Measurements from ENCODE around the gene TUBB3.

The TUBB3 gene

GRCh38 chr16:89892055-89892630 is 31.0 kb upstream of the TUBB3 start:
- peaks cover 81% of the 10 kb centered on the region for H3K36me3 ChIP-seq (ENCODE audit: insufficient read depth, low read length)
- 94% methylated on average over 18 of the region's 18 CpGs for WGBS
- no peaks in the 10 kb centered on the region for H3K9me3 ChIP-seq (ENCODE audit: insufficient read depth, low read depth, low read length)
- H3K27ac ChIP-seq (ENCODE audit: low read depth, low read length) = no peak overlapping the region
- no peaks in the 10 kb centered on the region for H3K4me1 ChIP-seq (ENCODE audit: insufficient read depth, low read length)
- no peaks in the 10 kb centered on the region for H3K27me3 ChIP-seq (ENCODE audit: insufficient read depth, low read length)
- H3K4me3 ChIP-seq (ENCODE audit: low read length) = no peak overlapping the region
- H3K9ac ChIP-seq (ENCODE audit: low read depth, low read length) = no peak overlapping the region

GRCh38 chr16:89892635-89893034 is 30.5 kb upstream of the TUBB3 start:
- no peak overlapping the region for H3K4me3 ChIP-seq (ENCODE audit: low read length)
- H3K27me3 ChIP-seq (ENCODE audit: insufficient read depth, low read length) = no peaks in the 10 kb centered on the region
- WGBS = 98% methylated on average over 9 of the region's 9 CpGs

GRCh38 chr16:89893642-89894548 is 29.2 kb upstream of the TUBB3 start:
- Histone ChIP-seq H3K9me3 (ENCODE audit: insufficient read depth, low read depth, low read length) (no peaks in the 10 kb centered on the region), H3K4me3 (ENCODE audit: low read length) (no peak overlapping the region), H3K27me3 (ENCODE audit: insufficient read depth, low read length) (no peaks in the 10 kb centered on the region), H3K36me3 (ENCODE audit: insufficient read depth, low read length) (peaks cover 82% of the 10 kb centered on the region), H3K9ac (ENCODE audit: low read depth, low read length) (no peak overlapping the region), H3K27ac (ENCODE audit: low read depth, low read length) (no peak overlapping the region), H3K4me1 (ENCODE audit: insufficient read depth, low read length) (no peaks in the 10 kb centered on the region)
- 97% methylated on average over 45 of the region's 45 CpGs for WGBS

More at GRCh38 chr16:89892635-89893034, 30.5 kb upstream of the TUBB3 start:
- H3K27ac ChIP-seq (ENCODE audit: low read depth, low read length) = no peak overlapping the region
- no peak overlapping the region for H3K9ac ChIP-seq (ENCODE audit: low read depth, low read length)
- H3K9me3 ChIP-seq (ENCODE audit: insufficient read depth, low read depth, low read length) = no peaks in the 10 kb centered on the region
- H3K36me3 ChIP-seq (ENCODE audit: insufficient read depth, low read length) = peaks cover 81% of the 10 kb centered on the region
- H3K4me1 ChIP-seq (ENCODE audit: insufficient read depth, low read length) = no peaks in the 10 kb centered on the region

GRCh38 chr16:89895482-89896250 is 27.5 kb upstream of the TUBB3 start:
- Histone ChIP-seq H3K4me3 (ENCODE audit: low read length) (no peak overlapping the region), H3K27ac (ENCODE audit: low read depth, low read length) (no peak overlapping the region), H3K36me3 (ENCODE audit: insufficient read depth, low read length) (peaks cover 84% of the 10 kb centered on the region), H3K9me3 (ENCODE audit: insufficient read depth, low read depth, low read length) (no peaks in the 10 kb centered on the region), H3K9ac (ENCODE audit: low read depth, low read length) (no peak overlapping the region), H3K4me1 (ENCODE audit: insufficient read depth, low read length) (no peaks in the 10 kb centered on the region), H3K27me3 (ENCODE audit: insufficient read depth, low read length) (no peaks in the 10 kb centered on the region)
- 95% methylated on average over 26 of the region's 26 CpGs for WGBS

GRCh38 chr16:89897204-89897603 is 25.9 kb upstream of the TUBB3 start:
- no peak overlapping the region for H3K9ac ChIP-seq (ENCODE audit: low read depth, low read length)
- H3K4me3 ChIP-seq (ENCODE audit: low read length) = no peak overlapping the region
- no peak overlapping the region for H3K27ac ChIP-seq (ENCODE audit: low read depth, low read length)
- no peaks in the 10 kb centered on the region for H3K4me1 ChIP-seq (ENCODE audit: insufficient read depth, low read length)
- no peaks in the 10 kb centered on the region for H3K9me3 ChIP-seq (ENCODE audit: insufficient read depth, low read depth, low read length)
- H3K36me3 ChIP-seq (ENCODE audit: insufficient read depth, low read length) = peaks cover 77% of the 10 kb centered on the region
- H3K27me3 ChIP-seq (ENCODE audit: insufficient read depth, low read length) = no peaks in the 10 kb centered on the region
- 96% methylated on average over 11 of the region's 11 CpGs for WGBS

- no peak overlapping the region for H3K9ac ChIP-seq (ENCODE audit: low read depth, low read length)
- no peak overlapping the region for H3K27ac ChIP-seq (ENCODE audit: low read depth, low read length)
- H3K36me3 ChIP-seq (ENCODE audit: insufficient read depth, low read length) = peaks cover 72% of the 10 kb centered on the region
- WGBS = 97% methylated on average over 36 of the region's 36 CpGs
- no peaks in the 10 kb centered on the region for H3K9me3 ChIP-seq (ENCODE audit: insufficient read depth, low read depth, low read length)
- H3K4me3 ChIP-seq (ENCODE audit: low read length) = no peak overlapping the region
- no peaks in the 10 kb centered on the region for H3K27me3 ChIP-seq (ENCODE audit: insufficient read depth, low read length)
- no peaks in the 10 kb centered on the region for H3K4me1 ChIP-seq (ENCODE audit: insufficient read depth, low read length)
Measured at GRCh38 chr16:89898201-89898967, 24.8 kb upstream of the TUBB3 start.

DNA sequence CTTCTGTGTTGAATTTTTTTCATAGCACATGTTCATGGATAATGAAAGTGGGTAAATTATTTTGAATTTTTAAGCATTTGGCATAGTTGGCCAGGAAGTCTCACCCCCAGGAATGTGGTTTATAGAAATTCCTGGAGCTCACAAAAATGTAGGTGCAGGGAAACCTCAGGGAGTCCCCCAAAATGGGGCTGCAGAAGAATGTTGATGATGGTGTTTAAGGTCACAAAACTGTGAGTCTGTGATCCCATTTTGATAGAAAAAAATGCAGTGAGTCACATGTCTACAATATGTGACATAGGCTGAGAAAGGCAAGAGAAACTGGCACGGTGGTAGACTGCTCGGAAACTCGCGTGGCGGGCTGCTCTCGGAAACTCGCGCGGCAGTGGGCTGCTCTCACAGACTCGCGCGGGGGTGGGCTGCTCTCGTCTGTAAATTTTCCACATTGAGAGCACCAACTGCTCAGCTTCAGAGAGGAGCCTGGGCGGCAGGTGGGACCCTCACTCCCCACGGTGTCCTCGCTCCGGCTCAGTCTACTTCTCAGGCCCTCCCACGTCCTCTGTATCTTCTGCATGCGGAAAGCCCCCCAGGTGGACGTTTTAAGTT is 23.2 kb upstream of the TUBB3 start:
- Histone ChIP-seq H3K9ac (ENCODE audit: low read depth, low read length) (no peak overlapping the region), H3K4me1 (ENCODE audit: insufficient read depth, low read length) (no peaks in the 10 kb centered on the region), H3K36me3 (ENCODE audit: insufficient read depth, low read length) (peaks cover 72% of the 10 kb centered on the region), H3K9me3 (ENCODE audit: insufficient read depth, low read depth, low read length) (no peaks in the 10 kb centered on the region), H3K27me3 (ENCODE audit: insufficient read depth, low read length) (no peaks in the 10 kb centered on the region), H3K4me3 (ENCODE audit: low read length) (no peak overlapping the region), H3K27ac (ENCODE audit: low read depth, low read length) (no peak overlapping the region)
- WGBS = 96% methylated on average over 20 of the region's 20 CpGs

DNA sequence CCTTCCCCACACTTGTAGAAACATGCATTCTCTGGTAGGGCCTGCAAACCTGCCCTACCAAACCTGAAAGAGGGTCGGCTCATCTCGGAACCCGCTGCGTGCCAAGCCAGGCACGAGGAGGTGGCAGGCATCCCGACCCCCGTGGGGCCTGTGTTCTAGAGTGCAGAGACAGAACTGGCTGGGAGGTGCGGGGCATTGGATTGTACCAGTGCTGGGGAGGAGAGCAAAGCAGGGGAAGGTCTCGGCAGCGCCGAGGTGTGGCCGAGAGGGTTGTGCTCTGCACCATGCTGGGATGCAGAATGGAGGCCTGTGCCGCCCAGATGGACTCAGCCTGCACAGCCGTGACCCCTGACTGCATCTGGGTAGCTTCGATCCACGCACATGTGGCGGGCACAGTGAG is 22.3 kb upstream of the TUBB3 start:
- H3K9me3 ChIP-seq (ENCODE audit: insufficient read depth, low read depth, low read length) = no peaks in the 10 kb centered on the region
- no peak overlapping the region for H3K9ac ChIP-seq (ENCODE audit: low read depth, low read length)
- H3K36me3 ChIP-seq (ENCODE audit: insufficient read depth, low read length) = peaks cover 74% of the 10 kb centered on the region
- no peaks in the 10 kb centered on the region for H3K4me1 ChIP-seq (ENCODE audit: insufficient read depth, low read length)
- H3K27ac ChIP-seq (ENCODE audit: low read depth, low read length) = no peak overlapping the region
- no peaks in the 10 kb centered on the region for H3K27me3 ChIP-seq (ENCODE audit: insufficient read depth, low read length)
- WGBS = 95% methylated on average over 17 of the region's 17 CpGs
- H3K4me3 ChIP-seq (ENCODE audit: low read length) = no peak overlapping the region

DNA sequence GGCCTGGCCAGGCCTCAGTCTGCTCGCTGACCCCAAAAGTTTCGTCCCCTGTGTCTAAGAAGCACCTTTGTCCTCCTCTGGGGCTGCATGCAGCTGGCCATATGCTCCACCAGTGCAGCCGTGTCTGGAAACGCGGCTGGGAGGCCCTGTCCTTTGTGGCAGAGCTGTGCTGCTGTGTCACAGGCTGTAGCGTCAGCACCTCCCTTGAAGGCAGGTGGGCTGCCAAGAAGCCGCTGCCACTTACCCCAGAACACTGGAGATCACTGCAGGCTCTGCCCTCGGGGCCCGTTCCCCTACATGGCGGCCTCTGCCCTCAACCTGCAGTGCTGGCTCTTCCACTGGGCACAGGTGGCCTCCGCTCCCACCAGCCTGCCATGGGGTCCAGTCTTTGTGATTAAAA is 20.2 kb upstream of the TUBB3 start:
- WGBS = 96% methylated on average over 11 of the region's 11 CpGs
- H3K36me3 ChIP-seq (ENCODE audit: insufficient read depth, low read length) = peaks cover 73% of the 10 kb centered on the region
- H3K27ac ChIP-seq (ENCODE audit: low read depth, low read length) = no peak overlapping the region
- no peak overlapping the region for H3K4me3 ChIP-seq (ENCODE audit: low read length)
- H3K4me1 ChIP-seq (ENCODE audit: insufficient read depth, low read length) = no peaks in the 10 kb centered on the region
- no peak overlapping the region for H3K9ac ChIP-seq (ENCODE audit: low read depth, low read length)
- peaks cover 2% of the 10 kb centered on the region; the same call in 1 of the 2 replicates for H3K9me3 ChIP-seq (ENCODE audit: insufficient read depth, low read depth, low read length)
- no peaks in the 10 kb centered on the region for H3K27me3 ChIP-seq (ENCODE audit: insufficient read depth, low read length)

DNA sequence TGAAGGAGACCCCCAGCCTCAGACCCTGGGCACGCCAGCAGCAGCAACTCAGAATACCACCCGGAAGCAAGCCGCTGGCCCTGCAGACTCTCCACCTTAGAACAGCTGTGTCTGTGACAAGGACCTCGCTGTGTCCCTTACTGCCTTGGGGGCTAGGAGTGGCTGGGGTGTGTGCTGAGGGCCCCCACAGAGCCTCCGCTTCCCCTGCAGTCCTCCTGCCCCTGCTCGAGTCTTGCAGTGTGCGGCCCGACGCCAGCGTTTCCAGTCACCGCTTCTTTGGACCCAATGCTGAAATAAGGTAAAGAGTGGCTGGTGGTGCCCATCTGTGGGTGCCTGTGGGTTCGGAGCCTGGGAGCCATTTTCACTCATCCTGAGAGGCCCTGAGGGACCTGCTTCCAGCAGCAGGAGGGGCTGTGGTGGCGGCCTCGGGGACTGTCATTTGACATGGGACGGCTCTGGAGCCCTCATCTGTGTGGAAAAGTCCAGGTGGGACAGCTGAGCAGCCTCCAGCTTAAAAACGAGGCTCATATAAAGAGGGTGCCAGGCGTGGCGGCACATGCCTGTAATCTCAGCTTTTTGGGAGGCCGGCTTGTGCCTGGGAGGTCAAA is 19.1 kb upstream of the TUBB3 start:
- Histone ChIP-seq H3K27me3 (ENCODE audit: insufficient read depth, low read length) (no peaks in the 10 kb centered on the region), H3K9me3 (ENCODE audit: insufficient read depth, low read depth, low read length) (peaks cover 2% of the 10 kb centered on the region; the same call in 1 of the 2 replicates), H3K27ac (ENCODE audit: low read depth, low read length) (no peak overlapping the region), H3K36me3 (ENCODE audit: insufficient read depth, low read length) (peaks cover 70% of the 10 kb centered on the region), H3K4me1 (ENCODE audit: insufficient read depth, low read length) (no peaks in the 10 kb centered on the region), H3K9ac (ENCODE audit: low read depth, low read length) (no peak overlapping the region), H3K4me3 (ENCODE audit: low read length) (no peak overlapping the region)
- 96% methylated on average over 19 of the region's 19 CpGs for WGBS
